ACC112 (cell line): ENCODE measurements around the gene RASGRF2.

Experiments
- H2AFZ ChIP-seq: fragments of 200-600 bp; sonication (generic); one replicate; pipeline ENCODE4 v1.6.0; 2017; ENCODE audit warnings: antibody characterized with exemption, low read length; ENCODE audit not compliant: unreplicated experiment
- H3K27ac ChIP-seq: fragments of 200-600 bp; sonication (generic); 2 replicates; pipeline ENCODE4 v1.5.1; 2014; ENCODE audit warnings: low read depth, mild to moderate bottlenecking, antibody characterized with exemption, low read length, moderate library complexity
- H3K27me3 ChIP-seq: fragments of 200-600 bp; sonication (generic); 2 replicates; pipeline ENCODE4 v1.6.1; 2014; ENCODE audit warnings: mild to moderate bottlenecking, antibody characterized with exemption, low read length, moderate library complexity, mixed read lengths; ENCODE audit not compliant: insufficient read depth
- H3K36me3 ChIP-seq: fragments of 200-600 bp; sonication (generic); 2 replicates; pipeline ENCODE4 v1.6.1; 2016; ENCODE audit warnings: mild to moderate bottlenecking, antibody characterized with exemption, low read length, moderate library complexity, mixed read lengths; ENCODE audit not compliant: insufficient read depth
- H3K4me1 ChIP-seq: fragments of 200-600 bp; sonication (generic); one replicate; pipeline ENCODE4 v1.6.1; 2016; ENCODE audit warnings: low read length, mixed read lengths; ENCODE audit not compliant: insufficient read depth, unreplicated experiment, control insufficient read depth
- H3K4me3 ChIP-seq: fragments of 200-600 bp; sonication (generic); 2 replicates; pipeline ENCODE4 v1.5.1; 2014; ENCODE audit warnings: mild to moderate bottlenecking, low read depth, low read length
- H3K79me2 ChIP-seq: fragments of 200-600 bp; sonication (generic); one replicate; pipeline ENCODE4 v1.6.0; 2016; ENCODE audit warnings: low read length; ENCODE audit not compliant: control insufficient read depth, unreplicated experiment, insufficient read depth

The RASGRF2 gene

DNA sequence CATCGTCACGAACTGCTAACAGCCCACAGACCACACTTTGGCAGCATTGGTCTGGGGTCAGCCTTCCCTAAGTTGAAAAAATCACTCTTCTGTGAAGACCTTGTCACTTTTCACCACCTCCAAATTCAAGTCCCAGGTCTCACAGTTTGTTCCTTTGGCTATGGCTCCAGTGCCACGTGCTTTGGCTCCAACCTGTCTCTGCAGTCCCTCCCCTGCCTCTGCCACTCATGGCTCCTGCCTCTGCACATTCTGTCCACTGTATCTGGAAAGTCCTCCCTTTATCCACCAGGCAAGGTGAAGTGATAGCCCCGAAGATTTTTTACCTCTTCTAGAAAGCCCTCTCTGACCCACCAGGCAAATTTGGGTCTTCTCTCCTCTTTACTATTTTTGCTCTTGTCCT lies 278.3 kb downstream of the RASGRF2 start:
- no peak overlapping the region for H2AFZ ChIP-seq
- H3K4me1 ChIP-seq, result no peaks in the 10 kb centered on the region
- H3K27me3 ChIP-seq, result no peaks in the 10 kb centered on the region
- H3K27ac ChIP-seq, result no peak overlapping the region
- H3K79me2 ChIP-seq, result no peaks in the 10 kb centered on the region
- no peak overlapping the region for H3K4me3 ChIP-seq
- H3K36me3 ChIP-seq, result no peaks in the 10 kb centered on the region

DNA sequence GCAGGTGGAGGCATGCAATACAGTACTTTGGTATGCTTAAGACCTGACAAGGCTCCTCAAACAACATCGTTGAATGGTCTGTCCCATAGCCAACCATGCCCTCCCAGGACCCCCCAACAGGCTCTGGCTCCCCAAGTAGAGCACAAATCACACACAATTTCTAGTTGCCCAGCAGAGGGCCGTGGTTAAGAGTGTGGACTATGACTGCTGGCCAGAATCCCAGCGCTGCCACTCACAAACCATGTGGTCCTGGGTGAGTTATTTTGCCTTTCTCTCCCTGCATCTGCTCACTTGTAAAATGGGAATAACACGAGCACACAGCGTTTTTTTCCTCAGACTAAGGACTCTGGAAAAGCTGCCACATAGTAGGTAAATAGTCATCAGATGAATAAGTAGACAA lies 279.4 kb downstream of the RASGRF2 start:
- no peak overlapping the region for H3K27ac ChIP-seq
- H2AFZ ChIP-seq, result no peak overlapping the region
- no peak overlapping the region for H3K4me3 ChIP-seq
- no peaks in the 10 kb centered on the region for H3K4me1 ChIP-seq
- H3K36me3 ChIP-seq, result no peaks in the 10 kb centered on the region
- no peaks in the 10 kb centered on the region for H3K79me2 ChIP-seq
- H3K27me3 ChIP-seq, result no peaks in the 10 kb centered on the region

DNA sequence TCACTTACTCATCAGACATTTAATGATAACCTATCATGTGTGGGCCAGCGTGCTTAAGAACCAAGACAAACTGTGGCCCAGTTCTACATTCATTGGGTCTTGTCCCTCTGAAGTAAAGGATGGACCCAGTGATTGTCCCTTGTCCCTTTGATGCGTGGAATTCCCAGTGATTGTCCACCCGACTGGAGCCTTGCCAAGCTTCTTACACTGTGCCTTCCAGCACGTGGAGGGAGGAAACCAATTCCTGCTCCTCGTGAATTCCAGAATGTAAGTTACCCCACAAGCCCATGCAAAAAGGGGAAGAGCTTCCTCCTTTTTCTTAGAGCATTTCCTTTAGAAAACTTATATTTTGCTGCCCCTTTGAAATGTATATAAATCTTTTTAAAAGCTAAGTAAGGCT lies 280.8 kb downstream of the RASGRF2 start:
- no peak overlapping the region for H3K27ac ChIP-seq
- H3K36me3 ChIP-seq, result no peaks in the 10 kb centered on the region
- no peaks in the 10 kb centered on the region for H3K79me2 ChIP-seq
- H3K4me1 ChIP-seq, result no peaks in the 10 kb centered on the region
- no peak overlapping the region for H2AFZ ChIP-seq
- no peaks in the 10 kb centered on the region for H3K27me3 ChIP-seq
- H3K4me3 ChIP-seq, result no peak overlapping the region

DNA sequence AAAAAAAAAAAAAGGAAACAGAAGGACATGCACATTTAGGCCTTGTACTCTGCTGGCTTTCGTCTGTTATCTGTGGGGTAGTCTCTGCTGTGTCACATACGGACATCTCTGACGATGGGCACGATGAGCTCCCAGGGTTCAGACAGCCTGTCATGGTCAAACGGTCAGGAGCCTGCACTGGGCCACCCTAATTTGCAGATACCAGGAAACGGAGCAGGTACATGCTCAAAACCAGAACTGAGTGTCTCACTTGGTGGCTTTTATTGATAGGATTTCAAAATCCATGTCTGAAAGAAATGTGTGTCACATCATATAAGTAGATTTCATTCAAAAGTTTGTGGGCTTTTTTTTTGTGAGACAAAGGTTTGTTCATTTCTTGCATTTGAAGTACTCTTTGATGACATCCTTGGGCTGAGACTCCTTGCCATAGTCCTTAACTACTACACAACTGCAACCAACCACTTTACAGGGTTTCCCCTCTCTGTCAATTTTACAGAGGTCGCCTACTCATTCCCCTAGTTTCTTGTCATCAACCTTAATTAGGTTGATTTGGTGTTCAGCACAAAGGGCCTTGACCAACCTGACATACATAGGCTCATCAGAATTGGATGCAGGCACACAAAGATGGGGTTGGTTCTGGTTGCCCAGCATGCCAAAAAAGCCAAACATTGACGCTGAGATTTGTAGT lies 281.9 kb downstream of the RASGRF2 start:
- Histone ChIP-seq H3K27me3 (no peaks in the 10 kb centered on the region), H2AFZ (no peak overlapping the region), H3K27ac (no peak overlapping the region), H3K79me2 (no peaks in the 10 kb centered on the region), H3K4me1 (no peaks in the 10 kb centered on the region), H3K4me3 (no peak overlapping the region), H3K36me3 (no peaks in the 10 kb centered on the region)

DNA sequence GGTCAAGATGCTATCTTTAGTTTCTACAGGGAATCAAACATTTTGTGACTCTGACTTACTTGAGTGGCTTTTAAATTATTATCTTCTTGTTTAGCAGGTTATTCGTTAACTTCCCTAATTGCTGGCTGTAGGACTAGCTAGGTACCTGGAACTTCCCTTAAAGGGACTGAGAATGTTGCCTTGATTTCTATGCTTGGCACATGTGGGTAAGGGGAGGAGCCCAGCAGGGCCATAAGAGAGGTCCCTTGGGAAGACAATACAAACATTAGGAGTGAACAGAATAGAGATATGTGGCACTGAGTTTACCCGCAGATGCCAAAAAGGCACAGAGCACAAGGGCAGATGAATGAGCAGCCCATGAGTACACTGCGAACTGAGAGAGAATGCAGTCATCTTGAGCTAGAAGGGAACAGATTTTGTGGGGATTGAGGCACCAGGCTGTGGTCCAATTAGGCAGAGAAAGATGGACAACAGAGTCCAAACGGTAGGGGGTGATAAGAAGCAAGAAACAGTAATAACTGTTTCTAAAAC lies 282.8 kb downstream of the RASGRF2 start:
- no peak overlapping the region for H3K27ac ChIP-seq
- no peaks in the 10 kb centered on the region for H3K79me2 ChIP-seq
- H3K36me3 ChIP-seq, result no peaks in the 10 kb centered on the region
- no peak overlapping the region for H2AFZ ChIP-seq
- H3K27me3 ChIP-seq, result no peaks in the 10 kb centered on the region
- peaks cover 6% of the 10 kb centered on the region for H3K4me1 ChIP-seq
- H3K4me3 ChIP-seq, result no peak overlapping the region

DNA sequence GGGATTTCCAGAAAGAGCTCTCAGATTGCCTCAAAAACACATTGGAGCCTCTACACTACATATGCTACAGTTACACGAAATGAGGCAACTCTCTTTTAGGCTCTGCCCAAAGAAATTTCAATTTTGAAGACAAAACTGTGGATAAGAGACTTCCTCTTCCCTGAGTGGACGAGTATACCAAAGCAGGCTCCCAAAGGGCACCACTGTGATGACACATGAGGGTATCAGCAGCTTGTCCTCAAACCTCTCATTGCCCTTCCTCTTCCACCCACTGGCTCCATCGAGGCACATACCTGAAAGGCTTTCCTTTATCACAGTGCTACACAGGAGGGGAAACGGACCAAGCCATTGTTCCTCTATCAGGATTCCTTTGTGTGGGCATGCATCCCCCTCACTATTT lies 284.3 kb downstream of the RASGRF2 start:
- Histone ChIP-seq H3K4me1 (peaks cover 10% of the 10 kb centered on the region), H3K79me2 (no peaks in the 10 kb centered on the region), H2AFZ (no peak overlapping the region), H3K27ac (no peak overlapping the region), H3K27me3 (no peaks in the 10 kb centered on the region), H3K36me3 (no peaks in the 10 kb centered on the region), H3K4me3 (no peak overlapping the region)

DNA sequence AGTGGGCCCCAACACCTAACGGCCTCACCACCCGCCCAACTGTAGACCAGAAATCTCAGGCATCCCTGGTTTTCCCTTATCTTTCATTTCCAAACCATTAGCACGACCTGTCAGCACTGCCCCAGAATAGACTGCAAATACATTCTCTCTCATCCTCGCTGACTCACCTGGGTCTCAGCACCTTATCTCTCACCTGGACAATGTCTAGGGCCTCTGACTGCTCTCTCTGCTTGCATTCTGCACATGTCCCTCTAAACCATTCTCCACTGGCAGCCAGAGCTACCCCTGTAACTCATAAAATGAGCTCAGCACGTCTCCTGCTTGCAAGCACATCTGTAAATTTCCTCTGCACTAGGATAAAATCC lies 285.7 kb downstream of the RASGRF2 start:
- Histone ChIP-seq H3K27me3 (no peaks in the 10 kb centered on the region), H3K27ac (no peak overlapping the region), H3K4me3 (no peak overlapping the region), H2AFZ (no peak overlapping the region), H3K79me2 (no peaks in the 10 kb centered on the region), H3K36me3 (no peaks in the 10 kb centered on the region), H3K4me1 (peaks cover 10% of the 10 kb centered on the region)

DNA sequence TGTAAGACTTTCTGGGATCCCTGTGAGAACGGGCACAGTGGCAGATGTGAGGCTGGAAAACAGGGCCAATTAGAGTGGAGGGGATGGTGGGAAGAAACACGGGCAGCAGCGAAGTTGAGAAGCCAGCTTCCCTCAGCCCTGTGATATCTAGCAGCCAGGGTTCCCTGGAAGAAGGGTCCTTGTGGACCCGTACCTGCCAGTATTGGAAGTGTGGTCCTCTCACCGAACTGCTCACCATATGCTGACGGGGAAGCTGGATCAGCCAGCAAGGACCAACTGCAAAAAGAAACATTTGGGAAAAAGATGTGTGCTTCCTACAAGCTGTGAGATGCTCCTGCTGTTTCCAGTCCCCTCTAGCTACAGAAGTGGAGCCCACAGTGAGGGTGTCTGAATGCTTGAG lies 286.5 kb downstream of the RASGRF2 start:
- no peaks in the 10 kb centered on the region for H3K79me2 ChIP-seq
- no peak overlapping the region for H3K27ac ChIP-seq
- no peaks in the 10 kb centered on the region; the same call in 1 of the 2 replicates for H3K36me3 ChIP-seq
- no peak overlapping the region for H3K4me3 ChIP-seq
- no peak overlapping the region for H2AFZ ChIP-seq
- H3K27me3 ChIP-seq, result no peaks in the 10 kb centered on the region
- H3K4me1 ChIP-seq, result peaks cover 10% of the 10 kb centered on the region

DNA sequence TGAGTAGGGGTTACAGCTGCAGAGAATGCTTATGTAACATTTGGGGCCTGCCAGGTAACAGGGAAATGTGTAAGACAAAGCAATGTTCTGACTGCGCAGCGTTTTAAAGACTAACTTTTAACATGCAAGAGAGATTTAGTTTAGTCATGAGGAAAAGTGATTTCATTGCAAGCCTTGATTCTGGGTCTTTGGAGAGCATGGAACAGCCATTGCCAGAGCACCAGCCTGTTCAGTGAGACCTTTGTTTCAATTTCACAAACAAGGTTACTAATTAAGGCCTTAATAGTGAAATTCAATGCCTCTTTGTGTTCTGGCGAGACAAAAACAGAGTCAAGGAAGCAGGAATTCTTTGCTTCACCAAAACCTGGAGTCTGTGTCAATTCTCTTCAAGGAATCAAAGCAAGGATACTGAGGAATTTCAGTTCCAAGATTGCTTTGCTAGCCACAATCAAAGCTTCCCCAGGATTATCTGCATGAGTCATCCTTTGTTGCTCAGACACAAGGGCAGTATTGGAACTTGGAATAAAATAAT lies 287.3 kb downstream of the RASGRF2 start:
- Histone ChIP-seq H3K27ac (no peak overlapping the region), H3K27me3 (no peaks in the 10 kb centered on the region), H2AFZ (no peak overlapping the region), H3K79me2 (no peaks in the 10 kb centered on the region), H3K4me1 (peaks cover 10% of the 10 kb centered on the region), H3K36me3 (no peaks in the 10 kb centered on the region; the same call in 1 of the 2 replicates), H3K4me3 (no peak overlapping the region)

DNA sequence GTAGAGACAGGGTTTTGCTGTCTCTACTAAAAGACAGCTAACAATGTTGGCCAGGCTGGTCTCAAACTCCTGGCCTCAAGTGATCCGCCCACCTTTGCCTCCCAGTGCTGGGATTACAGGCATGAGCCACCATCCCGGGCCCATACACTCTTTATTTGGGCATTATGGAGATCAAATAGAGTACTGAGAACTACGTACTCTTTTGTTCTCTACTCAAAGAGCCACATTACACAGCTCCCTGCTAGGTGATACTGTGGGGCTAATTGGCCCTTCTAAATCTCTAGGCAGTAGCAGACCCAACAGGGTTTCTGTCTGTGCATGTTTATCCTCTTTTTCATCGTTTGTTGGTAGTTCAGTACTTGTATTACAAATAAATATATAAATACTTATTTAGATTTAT lies 289.1 kb downstream of the RASGRF2 start:
- peaks cover 10% of the 10 kb centered on the region for H3K4me1 ChIP-seq
- no peaks in the 10 kb centered on the region; the same call in 1 of the 2 replicates for H3K36me3 ChIP-seq
- no peak overlapping the region for H3K4me3 ChIP-seq
- no peak overlapping the region for H3K27ac ChIP-seq
- H2AFZ ChIP-seq, result no peak overlapping the region
- no peaks in the 10 kb centered on the region for H3K79me2 ChIP-seq
- no peaks in the 10 kb centered on the region for H3K27me3 ChIP-seq

DNA sequence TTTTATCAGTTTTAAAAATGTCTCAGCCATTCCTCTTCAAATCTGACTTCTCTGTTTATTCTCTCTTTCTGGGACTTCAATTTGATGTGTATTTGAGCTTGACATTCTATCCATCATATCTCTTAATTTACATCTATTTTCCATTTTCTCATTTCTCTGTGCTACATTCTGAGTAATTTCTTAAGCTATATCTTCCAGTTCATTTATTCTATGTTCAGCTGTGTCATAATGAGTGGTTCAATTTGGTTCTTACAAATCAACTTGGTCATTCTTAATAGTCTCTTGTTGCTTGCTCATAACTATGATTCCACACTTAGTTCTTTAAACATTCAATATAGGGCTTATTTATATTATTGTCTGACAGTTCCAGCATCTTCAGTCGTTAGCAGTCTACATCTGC lies 289.8 kb downstream of the RASGRF2 start:
- Histone ChIP-seq H3K27me3 (no peaks in the 10 kb centered on the region), H3K27ac (no peak overlapping the region), H2AFZ (no peak overlapping the region), H3K4me1 (peaks cover 10% of the 10 kb centered on the region), H3K4me3 (no peak overlapping the region), H3K79me2 (no peaks in the 10 kb centered on the region), H3K36me3 (no peaks in the 10 kb centered on the region; the same call in 1 of the 2 replicates)
